ENCODE data around the gene CALHM5.
A peak's percentile ranks its signal among the peaks of the same experiment; 100 is the strongest.

Gene CALHM5

DNA sequence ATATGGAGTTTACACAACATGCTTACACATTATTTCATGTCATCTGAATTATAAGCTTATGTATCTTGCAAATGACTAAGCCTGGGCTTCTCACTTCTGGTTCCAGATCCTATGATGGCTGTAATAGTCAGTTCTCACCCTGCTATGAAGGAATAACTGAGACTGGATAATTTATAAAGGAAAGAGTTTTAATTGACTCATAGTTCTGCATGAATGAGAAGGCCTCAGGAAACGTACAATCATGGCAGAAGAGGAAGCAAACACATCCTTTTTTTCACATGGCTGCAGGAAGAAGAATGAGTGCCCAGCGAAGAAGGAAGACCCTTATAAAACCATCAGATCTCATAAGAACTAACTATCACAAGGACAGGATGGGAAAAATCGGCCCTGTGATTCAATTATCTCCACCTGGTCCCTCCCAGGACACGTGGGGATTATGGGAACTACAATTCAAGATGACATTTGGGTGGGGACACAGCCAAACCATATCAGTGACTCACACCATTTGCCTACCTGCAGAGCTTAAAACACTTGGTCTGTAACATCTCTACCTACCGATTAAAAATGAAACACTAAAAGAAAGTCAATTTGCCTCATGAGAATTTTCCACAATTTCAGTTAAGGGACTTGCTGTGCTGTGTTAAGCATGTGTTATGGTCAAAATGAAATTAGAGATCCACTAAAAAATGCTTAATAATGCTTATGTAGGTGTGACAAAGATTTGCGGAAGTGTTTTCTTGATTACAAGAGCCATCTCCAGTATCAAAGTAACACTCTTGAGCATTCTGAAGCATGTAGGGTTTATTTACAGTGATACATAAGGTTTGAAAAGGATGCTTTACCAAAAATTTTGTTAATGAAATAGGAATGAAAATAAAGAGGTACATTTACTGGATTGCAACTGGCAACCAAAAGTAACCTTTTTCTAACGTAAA, 57.6 kb downstream of the CALHM5 start:
- H3K27ac ChIP-seq, result no peak overlapping the region
- no peak for TF ChIP-seq ZFX (IDR thresholded peaks at IDR 0.05)
- TF ChIP-seq, protein P1, sequence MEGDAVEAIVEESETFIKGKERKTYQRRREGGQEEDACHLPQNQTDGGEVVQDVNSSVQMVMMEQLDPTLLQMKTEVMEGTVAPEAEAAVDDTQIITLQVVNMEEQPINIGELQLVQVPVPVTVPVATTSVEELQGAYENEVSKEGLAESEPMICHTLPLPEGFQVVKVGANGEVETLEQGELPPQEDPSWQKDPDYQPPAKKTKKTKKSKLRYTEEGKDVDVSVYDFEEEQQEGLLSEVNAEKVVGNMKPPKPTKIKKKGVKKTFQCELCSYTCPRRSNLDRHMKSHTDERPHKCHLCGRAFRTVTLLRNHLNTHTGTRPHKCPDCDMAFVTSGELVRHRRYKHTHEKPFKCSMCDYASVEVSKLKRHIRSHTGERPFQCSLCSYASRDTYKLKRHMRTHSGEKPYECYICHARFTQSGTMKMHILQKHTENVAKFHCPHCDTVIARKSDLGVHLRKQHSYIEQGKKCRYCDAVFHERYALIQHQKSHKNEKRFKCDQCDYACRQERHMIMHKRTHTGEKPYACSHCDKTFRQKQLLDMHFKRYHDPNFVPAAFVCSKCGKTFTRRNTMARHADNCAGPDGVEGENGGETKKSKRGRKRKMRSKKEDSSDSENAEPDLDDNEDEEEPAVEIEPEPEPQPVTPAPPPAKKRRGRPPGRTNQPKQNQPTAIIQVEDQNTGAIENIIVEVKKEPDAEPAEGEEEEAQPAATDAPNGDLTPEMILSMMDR (conservative IDR thresholded peaks at IDR 0.05), result no peak

DNA sequence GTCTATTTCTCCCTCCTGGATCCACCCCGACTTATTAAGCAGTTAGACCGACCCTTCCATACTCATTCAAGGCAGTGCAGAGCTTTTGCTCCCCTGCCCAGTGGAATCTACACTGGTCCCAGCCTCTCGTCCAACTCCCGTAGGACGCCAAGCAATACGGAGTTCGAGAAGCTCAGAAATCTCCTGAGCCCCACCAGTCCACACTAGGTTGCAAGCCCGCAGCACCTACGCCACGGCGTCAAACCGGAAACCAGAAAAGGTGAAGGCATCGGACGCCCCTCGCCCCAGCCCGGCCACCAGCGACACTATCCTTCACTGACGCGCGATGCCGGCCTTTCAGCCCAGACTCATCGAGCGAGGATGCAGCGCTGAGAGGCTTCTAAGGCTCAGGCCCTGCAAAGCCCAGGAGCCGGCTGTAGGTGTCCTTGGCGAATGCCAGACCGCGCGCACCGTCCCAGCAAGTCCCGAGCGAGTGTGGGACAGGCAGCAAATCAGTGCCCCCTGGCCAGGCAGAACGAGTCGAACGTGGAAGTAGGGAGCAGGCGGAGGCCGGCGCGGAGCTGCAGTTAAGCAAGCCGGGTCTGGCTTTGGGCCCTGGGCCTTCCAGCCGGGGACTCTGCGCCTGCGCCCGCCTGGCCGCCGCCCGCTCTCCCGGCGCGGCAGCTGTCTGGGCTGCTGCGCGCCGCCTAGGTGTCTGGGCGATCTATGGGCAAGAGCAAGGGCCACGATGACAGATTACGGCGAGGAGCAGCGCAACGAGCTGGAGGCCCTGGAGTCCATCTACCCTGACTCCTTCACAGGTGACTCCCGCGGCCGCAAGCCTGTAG, 59.6 kb downstream of the CALHM5 start, which contains the start of gene RWDD1:
RWDD1 (plus strand) TSS at position 649 of the 827 bp plus-strand sequence; CDS start at position 728, 79 bp downstream.
- H3K27ac ChIP-seq, result peak within 1 kb of the TSS; percentile 92
- TF ChIP-seq, protein P1 (conservative IDR thresholded peaks at IDR 0.05), result peak; percentile 21
- peak; percentile 96 for TF ChIP-seq ZFX (IDR thresholded peaks at IDR 0.05)

DNA sequence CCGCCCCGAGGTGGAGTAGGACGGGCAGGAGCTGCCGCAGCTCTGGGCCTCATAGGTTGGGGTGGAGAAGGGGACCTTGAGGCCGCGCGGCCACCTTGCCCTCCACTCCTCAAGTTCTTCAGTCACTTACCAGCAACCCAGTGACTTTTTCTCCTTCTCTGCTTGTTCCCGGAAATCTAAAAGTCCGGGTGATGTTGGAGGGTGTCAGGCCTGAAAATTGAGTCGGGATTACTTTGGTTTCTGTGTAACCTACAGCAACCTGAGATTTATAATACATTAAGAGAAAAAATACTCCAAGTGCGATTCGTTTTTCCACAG, 60.2 kb downstream of the CALHM5 start:
- peak overlapping the region; percentile 92 for H3K27ac ChIP-seq
- TF ChIP-seq, protein P1 (conservative IDR thresholded peaks at IDR 0.05), result 0 out of 2 replicates have a peak, but pooled peaks have one; percentile 6
- TF ChIP-seq ZFX (IDR thresholded peaks at IDR 0.05), result peak; percentile 66

DNA sequence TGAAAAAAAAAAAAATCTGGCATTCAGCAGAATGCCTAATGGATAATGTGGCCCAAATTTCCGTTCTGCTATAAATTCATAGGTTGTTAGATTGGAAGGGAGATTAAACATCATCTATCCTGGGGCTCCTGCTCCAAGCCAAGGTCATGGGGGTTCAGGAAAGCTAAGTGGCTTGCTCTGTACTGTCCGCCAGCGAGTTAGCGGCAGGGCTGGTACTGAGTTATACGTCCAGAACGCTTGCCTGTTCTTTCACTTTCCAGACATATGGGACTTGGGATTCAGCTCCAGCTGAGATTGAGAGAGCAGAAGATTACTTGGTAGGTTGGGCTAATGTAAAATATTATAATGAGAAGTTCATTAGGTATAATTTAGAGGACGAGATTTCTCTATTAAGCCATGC, 60.7 kb downstream of the CALHM5 start:
- H3K27ac ChIP-seq, result peak overlapping the region; percentile 92
- TF ChIP-seq ZFX (IDR thresholded peaks at IDR 0.05), result no peak
- TF ChIP-seq, protein P1 (conservative IDR thresholded peaks at IDR 0.05), result no peak
